Stimulated activated CD8-positive, alpha-beta memory T cell treated with anti-CD3 and anti-CD28 coated beads, Interleukin-15, amount 100 ng/mL, for 24 hours (primary cell): ENCODE data around the gene ZNF277.

Source experiments
- DNase-seq: peaks from one replicate; pipeline ENCODE4 v3.0.0-alpha.2; 2020; ENCODE audit warnings: low read depth

The ZNF277 gene

GRCh38 chr7:112184455-112184854 lies 22.0 kb upstream of the ZNF277 start:
- DNase-seq = no peak

DNA sequence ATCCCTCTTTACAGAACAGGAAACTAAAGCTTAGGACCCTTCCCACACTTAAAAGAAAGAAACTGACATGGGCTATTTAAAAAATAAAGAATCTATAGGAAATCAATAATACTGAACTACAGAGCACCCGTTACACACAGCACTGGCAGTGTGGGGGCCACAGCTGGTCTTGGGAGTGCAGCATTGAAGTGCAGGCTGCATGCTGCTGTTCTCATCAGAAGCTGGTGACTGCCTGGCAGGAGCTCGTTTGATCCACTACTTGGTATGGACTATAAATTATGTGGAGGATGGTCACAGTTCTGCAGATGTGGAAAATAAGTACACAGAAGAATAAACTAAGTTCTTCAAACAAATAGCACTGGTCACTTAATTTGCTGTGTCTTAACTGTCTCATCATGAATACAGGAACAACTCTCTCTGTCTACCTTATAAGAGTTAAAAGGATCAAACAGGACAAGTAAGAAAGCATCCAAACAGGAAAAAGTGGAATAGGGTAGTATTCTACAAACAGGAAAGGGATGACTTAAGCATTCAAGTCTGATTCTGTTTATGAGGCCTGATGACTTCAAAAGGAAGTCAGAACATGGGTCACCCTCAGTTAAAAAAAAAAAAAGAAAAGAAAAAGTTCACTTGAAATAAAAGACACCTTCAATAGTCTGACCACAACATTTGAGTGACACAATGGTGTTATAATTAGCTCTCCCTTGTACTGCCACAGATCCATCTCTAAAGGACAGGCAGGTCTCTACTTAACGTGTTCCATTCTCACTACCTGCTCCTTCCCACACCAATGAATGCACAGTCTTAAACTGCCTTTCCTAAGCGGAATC lies 21.3 kb upstream of the ZNF277 start:
- DNase-seq = no peak

DNA sequence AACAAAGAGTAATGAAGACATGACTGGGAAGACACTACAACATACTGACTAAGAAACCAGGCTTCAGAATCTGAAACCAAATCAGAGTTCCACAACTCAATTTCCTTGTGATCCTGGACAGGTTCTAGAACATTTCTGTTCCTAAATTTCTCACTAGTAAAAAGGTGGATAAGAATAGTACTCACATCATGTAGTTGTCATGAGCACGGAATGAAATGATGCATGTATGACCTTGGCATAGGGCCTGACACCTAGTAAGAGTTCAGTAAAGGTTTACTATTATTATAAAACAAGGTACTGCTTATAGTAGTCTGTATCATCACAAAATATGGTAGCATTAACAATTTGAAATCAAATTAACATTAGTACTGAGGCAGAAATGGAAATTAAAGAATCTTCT lies 20.2 kb upstream of the ZNF277 start:
- DNase-seq = no peak

DNA sequence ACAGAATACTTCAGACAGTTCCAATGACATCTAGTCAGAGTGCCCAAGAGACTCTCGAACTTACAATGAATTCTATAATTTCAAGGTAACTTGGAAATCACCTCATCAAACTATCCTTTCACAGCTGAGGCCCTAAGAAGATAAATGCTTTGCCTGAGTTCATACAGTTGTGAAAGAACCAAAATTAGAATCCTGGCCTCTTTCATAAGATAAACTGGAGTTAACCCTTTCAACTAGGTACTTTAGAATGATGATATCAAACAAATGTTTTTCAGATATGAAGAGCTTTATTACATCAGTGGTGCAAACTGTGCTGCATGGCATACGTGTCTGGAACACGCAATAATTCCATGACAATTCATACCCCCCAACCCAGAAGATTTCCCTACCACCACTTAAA lies 18.2 kb upstream of the ZNF277 start:
- DNase-seq = no peak

DNA sequence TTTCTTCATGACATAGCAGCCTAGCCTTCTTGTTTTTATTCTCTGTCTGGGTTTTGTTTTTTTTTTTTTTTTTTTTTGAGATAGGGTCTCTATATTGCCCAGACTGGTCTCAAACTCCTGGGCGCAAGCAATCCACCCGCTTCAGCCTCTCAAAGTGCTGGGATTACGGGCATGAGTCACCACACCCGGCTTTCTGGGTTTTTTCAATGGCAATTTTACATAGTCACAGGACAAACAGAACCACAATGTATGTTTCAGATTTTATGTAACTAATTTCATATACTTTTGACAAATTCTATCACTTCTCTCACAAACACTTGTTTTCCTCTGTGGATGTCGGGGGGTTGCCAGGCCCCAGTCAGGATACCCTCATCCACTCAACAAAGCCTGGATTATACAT lies 16.8 kb upstream of the ZNF277 start:
- DNase-seq = no peak

DNA sequence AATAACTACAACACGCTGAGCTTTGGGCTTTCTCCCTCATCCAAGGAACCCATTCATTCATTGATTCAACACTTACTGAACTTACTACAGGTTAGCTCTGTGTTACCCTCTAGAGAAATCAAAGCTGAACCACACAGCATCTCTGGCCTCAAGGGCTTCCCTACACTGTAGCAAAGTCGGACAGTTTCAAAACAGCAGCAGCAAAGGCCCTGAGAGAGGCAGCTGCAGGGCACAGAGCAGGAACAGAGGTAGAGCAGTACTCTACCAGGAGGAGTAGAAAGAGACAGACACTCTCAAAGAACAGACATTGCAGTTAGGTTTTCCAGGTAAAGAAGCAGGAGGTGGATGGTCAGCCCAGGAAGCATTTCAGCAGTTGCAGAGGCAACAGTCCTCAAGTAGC lies 16.4 kb upstream of the ZNF277 start:
- DNase-seq = no peak

- DNase-seq = no peak
Observed at GRCh38 chr7:112192236-112193154, 14.0 kb upstream of the ZNF277 start.

- no peak for DNase-seq
Observed at GRCh38 chr7:112193915-112194502, 12.5 kb upstream of the ZNF277 start.

- DNase-seq = no peak
Observed at GRCh38 chr7:112195717-112196116, 10.8 kb upstream of the ZNF277 start.

- no peak for DNase-seq
Observed at GRCh38 chr7:112197322-112197721, 9.2 kb upstream of the ZNF277 start.

DNA sequence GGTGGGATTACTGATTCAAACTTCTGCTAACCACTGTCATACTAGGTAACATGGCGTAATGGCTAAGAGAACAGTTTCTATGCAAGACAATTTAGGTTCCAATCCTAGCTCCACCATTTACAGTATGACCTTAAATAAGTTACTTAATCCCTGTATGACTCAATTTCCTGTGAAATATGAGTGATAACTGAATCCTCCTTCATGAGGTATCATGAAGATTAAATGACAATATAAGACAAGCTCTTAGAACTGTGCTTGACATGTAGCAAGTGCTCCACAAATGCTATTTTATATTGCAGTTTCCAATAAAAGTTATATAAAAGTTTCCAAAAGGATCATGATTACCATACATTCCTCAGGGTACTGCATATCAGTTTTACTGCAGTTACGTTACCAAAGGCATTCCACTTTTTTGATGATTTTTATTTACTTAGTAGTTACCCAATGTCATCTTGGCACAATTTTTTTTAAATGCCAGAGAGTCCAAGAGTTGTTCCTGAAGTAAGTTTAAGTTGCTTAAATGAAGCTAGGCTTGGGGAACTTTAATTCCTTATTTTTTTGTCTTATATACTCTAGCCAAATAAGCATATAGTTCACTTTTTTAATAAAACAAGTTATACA lies 7.3 kb upstream of the ZNF277 start:
- DNase-seq = no peak

DNA sequence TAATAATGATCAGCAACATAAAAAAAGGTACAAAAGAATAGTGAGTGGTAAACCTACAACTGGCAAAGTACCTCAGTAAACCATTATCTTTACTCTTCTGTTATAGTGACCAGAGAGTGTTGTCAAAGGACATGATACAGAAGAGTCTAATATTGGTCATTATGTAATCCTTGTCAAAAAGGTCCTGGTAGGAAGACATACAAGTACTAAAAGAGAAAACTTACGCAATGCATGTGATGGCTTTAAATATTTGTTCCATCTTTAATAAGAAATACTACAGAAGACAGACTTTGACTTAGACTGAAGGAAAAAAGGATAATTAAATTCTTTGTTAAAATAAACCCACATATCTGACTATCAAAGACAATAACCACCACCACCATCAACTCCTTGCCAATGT lies 6.8 kb upstream of the ZNF277 start:
- DNase-seq = no peak

- DNase-seq = no peak
Observed at GRCh38 chr7:112201411-112201810, 5.1 kb upstream of the ZNF277 start.

- DNase-seq = no peak
Observed at GRCh38 chr7:112201839-112202238, 4.7 kb upstream of the ZNF277 start.

GRCh38 chr7:112202816-112203215 lies 3.7 kb upstream of the ZNF277 start:
- DNase-seq = no peak

DNA sequence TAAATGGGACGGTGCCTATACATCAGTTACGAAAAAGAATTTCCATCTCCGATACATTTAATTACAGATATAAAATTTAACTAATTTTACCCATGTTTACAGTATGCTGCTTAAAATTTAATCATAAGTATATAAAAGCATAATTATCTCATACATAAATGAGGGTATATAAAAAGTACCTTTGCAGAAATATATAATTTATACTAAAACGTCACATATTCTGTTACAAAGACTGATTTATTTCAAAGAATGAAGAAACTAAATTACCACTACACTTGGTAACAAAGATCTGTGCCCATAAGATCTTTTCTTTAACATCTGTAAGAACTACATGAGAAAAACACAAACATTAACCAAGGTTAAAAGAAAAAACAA lies 3.1 kb upstream of the ZNF277 start:
- DNase-seq = no peak

- no peak for DNase-seq
Observed at GRCh38 chr7:112204499-112205342, 1.8 kb upstream of the ZNF277 start.

GRCh38 chr7:112205343-112206237 lies 905 bp upstream of the ZNF277 start:
- no peak for DNase-seq

DNA sequence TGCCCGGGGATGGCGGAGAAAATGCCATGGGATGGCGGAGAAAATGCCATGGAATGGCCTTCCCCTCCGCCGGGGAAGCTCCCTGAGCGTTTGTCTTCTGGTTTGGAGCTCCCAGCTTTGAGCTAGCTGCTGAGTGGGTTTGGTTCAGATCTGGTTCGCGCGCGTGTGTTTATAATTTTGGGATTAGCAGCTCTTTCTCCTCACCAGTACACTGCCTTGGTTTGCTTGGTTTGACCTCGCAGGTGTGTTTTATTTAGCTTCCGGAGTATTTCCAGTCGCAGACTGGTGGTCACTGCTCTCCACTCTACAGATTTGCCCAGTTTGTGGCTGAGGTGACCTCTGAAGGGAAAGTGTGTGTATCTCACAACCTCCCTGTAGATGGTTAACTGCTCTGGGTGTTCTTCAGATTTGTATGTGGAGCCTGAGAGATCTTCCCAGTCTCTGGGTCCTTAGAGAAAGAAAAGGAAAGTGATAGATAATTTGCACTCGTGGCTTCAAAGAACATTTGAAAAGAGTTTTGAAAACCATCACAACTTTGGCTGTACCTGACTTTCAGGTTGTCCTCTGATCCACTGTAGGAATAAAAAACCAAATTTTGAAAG lies 597 bp downstream of the ZNF277 start:
- DNase-seq = no peak

GRCh38 chr7:112207765-112208164 lies 1.3 kb downstream of the ZNF277 start:
- DNase-seq = no peak
